WERI-Rb-1 (cell line): ENCODE data around the gene NELL1.
A peak's percentile ranks its signal among the peaks of the same experiment; 100 is the strongest.

ENCODE experiments used
- DNase-seq: peaks from one replicate; pipeline ENCODE4 v3.0.0-alpha.2; 2020
- H3K27ac ChIP-seq: fragments of 250-450 bp; sonication (Bioruptor Pico); 2 replicates; pipeline ENCODE4 v1.5.1; 2020; ENCODE audit warnings: mild to moderate bottlenecking, moderate library complexity
- H3K27me3 ChIP-seq: fragments of 250-450 bp; sonication (Bioruptor Pico); 2 replicates; pipeline ENCODE4 v1.5.1; 2021; ENCODE audit warnings: mild to moderate bottlenecking, low read depth, moderate library complexity; ENCODE audit not compliant: insufficient read depth, severe bottlenecking
- H3K36me3 ChIP-seq: fragments of 250-450 bp; sonication (Bioruptor Pico); 2 replicates; pipeline ENCODE4 v1.5.1; 2020; ENCODE audit warnings: mild to moderate bottlenecking, moderate library complexity
- H3K4me3 ChIP-seq: 2 replicates; pipeline ENCODE4 v1.5.1; 2011; ENCODE audit warnings: low read depth, mild to moderate bottlenecking, control low read depth, low read length
- H3K9me3 ChIP-seq: fragments of 250-450 bp; sonication (Bioruptor Pico); 2 replicates; pipeline ENCODE4 v1.5.1; 2021; ENCODE audit warnings: mild to moderate bottlenecking, moderate library complexity; ENCODE audit not compliant: severe bottlenecking
- CTCF ChIP-seq: IDR thresholded peaks from 2 replicates; pipeline ENCODE4 v1.5.1; 2011; ENCODE audit warnings: low read depth, mild to moderate bottlenecking, control low read depth, inconsistent platforms, low read length

NELL1 gene

GRCh38 chr11:20627026-20627425 is 42.4 kb upstream of the NELL1 start:
- no peak for DNase-seq
- no peak for TF ChIP-seq CTCF
- no peaks in the 10 kb centered on the region for H3K36me3 ChIP-seq
- H3K27ac ChIP-seq = no peak overlapping the region
- no peak overlapping the region for H3K4me3 ChIP-seq
- H3K9me3 ChIP-seq = peaks cover 6% of the 10 kb centered on the region
- no peaks in the 10 kb centered on the region for H3K27me3 ChIP-seq

- Histone ChIP-seq H3K27ac (no peak overlapping the region), H3K27me3 (no peaks in the 10 kb centered on the region), H3K36me3 (no peaks in the 10 kb centered on the region), H3K9me3 (peaks cover 6% of the 10 kb centered on the region), H3K4me3 (no peak overlapping the region)
- no peak for TF ChIP-seq CTCF
- no peak for DNase-seq
These were observed 41.7 kb upstream of the NELL1 start for GRCh38 chr11:20627701-20628100.

GRCh38 chr11:20631519-20632168 is 37.7 kb upstream of the NELL1 start:
- no peak overlapping the region for H3K4me3 ChIP-seq
- H3K27me3 ChIP-seq = no peaks in the 10 kb centered on the region
- no peaks in the 10 kb centered on the region for H3K36me3 ChIP-seq
- H3K9me3 ChIP-seq = peaks cover 6% of the 10 kb centered on the region
- DNase-seq = no peak
- no peak for TF ChIP-seq CTCF
- no peak overlapping the region for H3K27ac ChIP-seq

GRCh38 chr11:20632169-20632532 is 37.2 kb upstream of the NELL1 start:
- no peak for TF ChIP-seq CTCF
- DNase-seq = no peak
- no peak overlapping the region for H3K4me3 ChIP-seq
- H3K27me3 ChIP-seq = no peaks in the 10 kb centered on the region
- H3K9me3 ChIP-seq = peaks cover 6% of the 10 kb centered on the region
- H3K27ac ChIP-seq = no peak overlapping the region
- H3K36me3 ChIP-seq = no peaks in the 10 kb centered on the region

- Histone ChIP-seq H3K9me3 (peaks cover 6% of the 10 kb centered on the region), H3K4me3 (no peak overlapping the region), H3K36me3 (no peaks in the 10 kb centered on the region), H3K27ac (no peak overlapping the region), H3K27me3 (no peaks in the 10 kb centered on the region)
- peak; percentile 45 for DNase-seq
- TF ChIP-seq CTCF = peak; percentile 67
These were observed 35.3 kb upstream of the NELL1 start for GRCh38 chr11:20634044-20634443.

GRCh38 chr11:20634781-20635180 is 34.6 kb upstream of the NELL1 start:
- H3K27me3 ChIP-seq = no peaks in the 10 kb centered on the region
- no peak for DNase-seq
- no peak overlapping the region for H3K27ac ChIP-seq
- H3K9me3 ChIP-seq = peaks cover 6% of the 10 kb centered on the region
- H3K4me3 ChIP-seq = no peak overlapping the region
- TF ChIP-seq CTCF = no peak
- no peaks in the 10 kb centered on the region for H3K36me3 ChIP-seq
